ENCODE data around the gene FAM133A.

DNA sequence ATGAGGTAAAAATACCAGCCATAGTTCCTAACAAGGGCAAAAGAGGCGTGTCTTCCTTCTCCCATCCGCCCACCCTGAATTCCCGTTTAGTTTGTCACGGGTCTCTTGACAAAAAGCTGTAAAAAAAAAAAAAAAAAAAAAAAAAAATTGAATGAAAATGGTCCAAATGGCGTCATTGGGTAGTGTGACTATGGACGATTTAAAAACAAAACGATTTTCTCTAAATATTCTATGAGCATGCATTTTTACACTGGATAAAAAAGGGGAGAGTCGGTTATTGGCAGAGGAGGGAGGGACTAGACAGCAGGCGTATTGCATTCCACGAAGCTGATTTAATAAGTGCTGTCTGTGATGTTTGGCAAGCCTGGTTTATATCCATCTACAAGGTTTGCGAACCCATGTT, at the start of gene FAM133A:
- TF ChIP-seq POLR2AphosphoS5 (IDR thresholded peaks at IDR 0.05) (no peak), CTCF (IDR thresholded peaks at IDR 0.05) (no peak), EP300 (IDR thresholded peaks at IDR 0.05) (no peak)

Measured in stomach (tissue), 4 donors.